H9 (cell line): Measurements from ENCODE around the gene DGKD. TPM values are rescaled to one million over a fixed set of nuclear protein-coding genes. Genes with fewer than 3 reads are reported as not detected.

ENCODE experiments used
- DNase-seq: peaks from one replicate; pipeline ENCODE4 v3.0.0-alpha.2; 2017
- H2AFZ ChIP-seq: one replicate; pipeline ENCODE4 v1.6.1; 2013; ENCODE audit warnings: mild to moderate bottlenecking, low read length, control low read depth, moderate library complexity
- H2AK5ac ChIP-seq: 2 replicates; pipeline ENCODE4 v1.6.1; 2013; ENCODE audit warnings: low read length, control low read depth, mixed read lengths; ENCODE audit not compliant: insufficient read length
- H2BK120ac ChIP-seq: one replicate; pipeline ENCODE4 v1.6.1; 2013; ENCODE audit warnings: low read depth, mild to moderate bottlenecking, low read length, control low read depth, inconsistent platforms; ENCODE audit not compliant: poor library complexity, severe bottlenecking
- H2BK12ac ChIP-seq: 2 replicates; pipeline ENCODE4 v1.6.1; 2013; ENCODE audit warnings: low read length, control low read depth, mixed read lengths, low read depth; ENCODE audit not compliant: insufficient read length
- H2BK15ac ChIP-seq: 2 replicates; pipeline ENCODE4 v1.6.1; 2013; ENCODE audit warnings: low read depth, low read length, control low read depth
- H2BK20ac ChIP-seq: one replicate; pipeline ENCODE4 v1.6.1; 2013; ENCODE audit warnings: low read depth, mild to moderate bottlenecking, low read length, control low read depth, inconsistent platforms; ENCODE audit not compliant: poor library complexity, severe bottlenecking
- H2BK5ac ChIP-seq: 2 replicates; pipeline ENCODE4 v1.6.1; 2013; ENCODE audit warnings: low read length, control low read depth, mixed read lengths; ENCODE audit not compliant: insufficient read length
- H3K14ac ChIP-seq: 2 replicates; pipeline ENCODE4 v1.6.1; 2013; ENCODE audit warnings: low read length, control low read depth; ENCODE audit not compliant: insufficient read depth
- H3K18ac ChIP-seq: 2 replicates; pipeline ENCODE4 v1.6.1; 2013; ENCODE audit warnings: low read depth, mild to moderate bottlenecking, mixed read lengths, low read length, control low read depth; ENCODE audit not compliant: insufficient read length
- H3K23ac ChIP-seq: 2 replicates; pipeline ENCODE4 v1.6.1; 2013; ENCODE audit warnings: low read length, control low read depth, mixed read lengths, low read depth; ENCODE audit not compliant: insufficient read length
- H3K23me2 ChIP-seq: 2 replicates; pipeline ENCODE4 v1.6.1; 2013; ENCODE audit warnings: low read depth, mild to moderate bottlenecking, mixed read lengths, low read length, control low read depth; ENCODE audit not compliant: insufficient read length, poor library complexity, severe bottlenecking
- H3K27ac ChIP-seq: 2 replicates; pipeline ENCODE4 v1.5.1; 2013; ENCODE audit warnings: low read length, control low read depth, mixed read lengths, low read depth; ENCODE audit not compliant: insufficient read length
- H3K27me3 ChIP-seq: 2 replicates; pipeline ENCODE4 v1.6.1; 2013; ENCODE audit warnings: low read length, control low read depth, inconsistent platforms; ENCODE audit not compliant: insufficient read depth
- H3K4ac ChIP-seq: 2 replicates; pipeline ENCODE4 v1.6.1; 2013; ENCODE audit warnings: low read depth, mild to moderate bottlenecking, control low read depth, inconsistent platforms, low read length, moderate library complexity
- H3K4me1 ChIP-seq: 2 replicates; pipeline ENCODE4 v1.6.1; 2013; ENCODE audit warnings: low read length, control low read depth, inconsistent platforms; ENCODE audit not compliant: insufficient read depth
- H3K4me2 ChIP-seq: 2 replicates; pipeline ENCODE4 v1.6.1; 2013; ENCODE audit warnings: low read length, control low read depth, mixed read lengths; ENCODE audit not compliant: insufficient read length, insufficient read depth
- H3K56ac ChIP-seq: 2 replicates; pipeline ENCODE4 v1.6.1; 2013; ENCODE audit warnings: low read depth, mild to moderate bottlenecking, mixed read lengths, low read length, control low read depth; ENCODE audit not compliant: insufficient read length
- H3K79me1 ChIP-seq: 2 replicates; pipeline ENCODE4 v1.6.1; 2013; ENCODE audit warnings: low read depth, mild to moderate bottlenecking, moderate library complexity, low read length, control low read depth, inconsistent platforms; ENCODE audit not compliant: insufficient read depth, poor library complexity, severe bottlenecking
- H3K79me2 ChIP-seq: 2 replicates; pipeline ENCODE4 v1.6.1; 2013; ENCODE audit warnings: low read length, control low read depth, inconsistent platforms; ENCODE audit not compliant: insufficient read depth
- H3K9ac ChIP-seq: 2 replicates; pipeline ENCODE4 v1.6.1; 2013; ENCODE audit warnings: low read length, control low read depth, mixed read lengths; ENCODE audit not compliant: insufficient read length; ENCODE audit errors: extremely low read depth
- H3K9me3 ChIP-seq: one replicate; pipeline ENCODE4 v1.6.1; 2013; ENCODE audit warnings: low read depth, low read length, inconsistent platforms; ENCODE audit not compliant: control insufficient read depth
- H3T11ph ChIP-seq: one replicate; pipeline ENCODE4 v1.6.1; 2013; ENCODE audit warnings: mild to moderate bottlenecking, low read length, control low read depth, inconsistent platforms
- H4K20me1 ChIP-seq: one replicate; pipeline ENCODE4 v1.6.1; 2013; ENCODE audit not compliant: control insufficient read depth, insufficient read length, insufficient read depth
- H4K5ac ChIP-seq: 2 replicates; pipeline ENCODE4 v1.6.1; 2013; ENCODE audit warnings: low read depth, mild to moderate bottlenecking, mixed read lengths, low read length, control low read depth; ENCODE audit not compliant: insufficient read length
- H4K8ac ChIP-seq: replicated peaks from 2 replicates; pipeline ENCODE4 v1.6.1; 2013; ENCODE audit warnings: low read length, control low read depth, mixed read lengths, low read depth; ENCODE audit not compliant: insufficient read length
- H4K91ac ChIP-seq: 2 replicates; pipeline ENCODE4 v1.6.1; 2013; ENCODE audit warnings: low read depth, mild to moderate bottlenecking, moderate library complexity, mixed read lengths, low read length, control low read depth; ENCODE audit not compliant: insufficient read length
- H3K27ac Mint-ChIP-seq, 3 experiments: 2 replicates in 2 of 3; 3 replicates in 1 of 3; pipeline ENCODE4 v1.8.0; 2020 to 2021; ENCODE audit warnings: mixed read lengths in 3 of 3, mild to moderate bottlenecking in 1 of 3, moderate library complexity in 1 of 3
- H3K27me3 Mint-ChIP-seq: 2 replicates; pipeline ENCODE4 v1.8.0; 2021; ENCODE audit warnings: low read depth, mild to moderate bottlenecking, moderate library complexity, mixed read lengths
- H3K36me3 Mint-ChIP-seq, 3 experiments: 2 replicates in 2 of 3; 3 replicates in 1 of 3; pipeline ENCODE4 v1.8.0; 2020 to 2021; ENCODE audit warnings: low read depth in 3 of 3, mixed read lengths in 3 of 3; ENCODE audit not compliant: insufficient read depth in 1 of 3
- H3K4me1 Mint-ChIP-seq, 2 experiments: 2 replicates each; pipeline ENCODE4 v1.8.0; 2020; ENCODE audit warnings: mixed read lengths in 2 of 2
- H3K4me3 Mint-ChIP-seq, 2 experiments: 2 replicates in 1 of 2; 3 replicates in 1 of 2; pipeline ENCODE4 v1.8.0; 2020 to 2021; ENCODE audit warnings: mild to moderate bottlenecking in 2 of 2, mixed read lengths in 2 of 2, moderate library complexity in 1 of 2
- H3K9me3 Mint-ChIP-seq, 2 experiments: 2 replicates in 1 of 2; 3 replicates in 1 of 2; pipeline ENCODE4 v1.8.0; 2020; ENCODE audit warnings: mild to moderate bottlenecking in 2 of 2, mixed read lengths in 2 of 2, moderate library complexity in 1 of 2
- WGBS: extraction: QIAGEN DNeasy Blood & Tissue Kit; methylation state at CpG from one replicate; pipeline ENCODE4 v1.1.7; 2013; ENCODE audit warnings: missing lambda C conversion rate, low lambda C conversion rate, mixed read lengths; ENCODE audit not compliant: insufficient read length; ENCODE audit errors: extremely low coverage; 5-methylcytosine and 5-hydroxymethylcytosine counted together
- total RNA-seq: library from RNA; stranded (reverse); gene quantifications from 2 replicates; pipeline ENCODE4 v1.2.1, GENCODE V29; 2021
- TF ChIP-seq, protein P1 (sequence below): fragments of 200-600 bp; sonication (generic); conservative IDR thresholded peaks from 3 replicates; pipeline ENCODE4 v1.8.0; 2021; ENCODE audit warnings: antibody characterized with exemption, mild to moderate bottlenecking

Gene DGKD
- total RNA-seq, 1 experiment from 2014 or later: 20.7 TPM

DNA sequence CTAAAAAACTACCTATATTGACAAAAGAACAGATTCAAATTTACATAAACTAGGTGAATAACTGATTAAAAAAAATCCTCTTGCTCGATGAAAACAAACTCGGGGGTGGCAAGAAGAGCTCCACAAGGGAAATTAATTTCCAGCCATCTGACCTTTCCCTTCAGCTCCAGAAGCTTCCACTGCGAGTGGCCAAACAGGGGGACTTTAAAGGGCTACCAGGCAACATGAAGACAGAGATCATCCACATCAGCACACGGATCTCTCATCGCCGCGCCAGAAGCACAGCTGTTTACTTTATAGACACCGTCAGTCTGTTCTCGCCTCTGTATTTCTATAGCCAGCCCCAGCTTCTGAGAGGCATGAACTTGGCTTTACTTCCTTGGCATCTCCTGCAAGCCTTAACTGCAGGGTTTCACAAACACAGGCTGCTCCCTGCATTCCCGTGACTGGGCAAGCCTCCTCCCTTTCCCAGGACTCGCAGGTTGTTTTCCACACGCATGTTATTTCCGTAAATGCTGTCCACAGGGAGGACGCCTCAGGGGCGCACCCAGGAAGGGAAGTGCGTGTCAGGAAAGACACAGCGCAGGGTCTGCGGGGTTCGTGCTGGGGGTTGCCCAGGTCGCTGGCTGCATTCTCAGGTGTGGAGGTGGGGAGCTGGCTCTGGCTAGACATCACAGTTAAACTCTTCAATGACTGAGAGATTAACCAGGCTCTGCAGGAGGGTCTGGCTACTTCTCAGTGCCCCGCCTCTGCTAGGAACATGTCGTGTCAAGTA is 127.3 kb downstream of the DGKD start:
- H3K9ac ChIP-seq: no peak overlapping the region
- Mint-ChIP-seq H3K4me3 (no peak overlapping the region), H3K9me3 (peaks cover 12 to 19% of the 10 kb centered on the region in 2 experiments), H3K27me3 (no peaks in the 10 kb centered on the region), H3K4me1 (no peaks in the 10 kb centered on the region), H3K27ac (peak overlapping the region in 2 of 3 experiments; percentile 29 to 32; a peak in 2 of 7 replicates), H3K36me3 (peaks cover 26 to 42% (median 32%) of the 10 kb centered on the region in 3 experiments)
- H3K23me2 ChIP-seq: no peaks in the 10 kb centered on the region
- H3K9me3 ChIP-seq: no peaks in the 10 kb centered on the region
- no peak overlapping the region for H3K4ac ChIP-seq
- H3K18ac ChIP-seq: no peak overlapping the region
- H4K20me1 ChIP-seq: peaks cover 2% of the 10 kb centered on the region
- H3K14ac ChIP-seq: no peak overlapping the region
- no CpG with 5 or more reads among the region's 22 CpGs for WGBS
- no peak overlapping the region for H2AK5ac ChIP-seq
- no peak overlapping the region for H4K5ac ChIP-seq
- no peak overlapping the region for H2BK12ac ChIP-seq
- no peak overlapping the region for H3K56ac ChIP-seq
- no peaks in the 10 kb centered on the region for H3K4me1 ChIP-seq
- H3K4me2 ChIP-seq: no peak overlapping the region
- TF ChIP-seq, protein P1, sequence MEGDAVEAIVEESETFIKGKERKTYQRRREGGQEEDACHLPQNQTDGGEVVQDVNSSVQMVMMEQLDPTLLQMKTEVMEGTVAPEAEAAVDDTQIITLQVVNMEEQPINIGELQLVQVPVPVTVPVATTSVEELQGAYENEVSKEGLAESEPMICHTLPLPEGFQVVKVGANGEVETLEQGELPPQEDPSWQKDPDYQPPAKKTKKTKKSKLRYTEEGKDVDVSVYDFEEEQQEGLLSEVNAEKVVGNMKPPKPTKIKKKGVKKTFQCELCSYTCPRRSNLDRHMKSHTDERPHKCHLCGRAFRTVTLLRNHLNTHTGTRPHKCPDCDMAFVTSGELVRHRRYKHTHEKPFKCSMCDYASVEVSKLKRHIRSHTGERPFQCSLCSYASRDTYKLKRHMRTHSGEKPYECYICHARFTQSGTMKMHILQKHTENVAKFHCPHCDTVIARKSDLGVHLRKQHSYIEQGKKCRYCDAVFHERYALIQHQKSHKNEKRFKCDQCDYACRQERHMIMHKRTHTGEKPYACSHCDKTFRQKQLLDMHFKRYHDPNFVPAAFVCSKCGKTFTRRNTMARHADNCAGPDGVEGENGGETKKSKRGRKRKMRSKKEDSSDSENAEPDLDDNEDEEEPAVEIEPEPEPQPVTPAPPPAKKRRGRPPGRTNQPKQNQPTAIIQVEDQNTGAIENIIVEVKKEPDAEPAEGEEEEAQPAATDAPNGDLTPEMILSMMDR: no peak
- no peak overlapping the region for H4K8ac ChIP-seq
- H4K91ac ChIP-seq: no peak overlapping the region
- H2BK15ac ChIP-seq: no peak overlapping the region
- H3K27ac ChIP-seq: no peak overlapping the region
- H2BK120ac ChIP-seq: no peak overlapping the region
- no peaks in the 10 kb centered on the region for H3K79me2 ChIP-seq
- DNase-seq: no peak
- H2AFZ ChIP-seq: no peak overlapping the region
- H2BK5ac ChIP-seq: no peak overlapping the region
- H3K27me3 ChIP-seq: no peaks in the 10 kb centered on the region
- H3T11ph ChIP-seq: no peak overlapping the region
- no peak overlapping the region for H2BK20ac ChIP-seq
- H3K23ac ChIP-seq: no peak overlapping the region
- H3K79me1 ChIP-seq: no peaks in the 10 kb centered on the region
